Ascending aorta (tissue), 2 donors: Measurements from ENCODE around the gene RAD23B. TPM values are rescaled to one million over a fixed set of nuclear protein-coding genes. Genes with fewer than 3 reads are reported as not detected.

Experiments used
- DNase-seq, 2 donors: peaks; one replicate each; pipeline ENCODE4 v3.0.0-alpha.2; 2019; ENCODE audit warnings: low spot score in 2 of 2
- H3K27ac ChIP-seq, 2 donors: fragments of 200-600 bp; sonication (generic); one replicate each; pipeline ENCODE4 v1.5.1; 2016 to 2017; ENCODE audit warnings: mild to moderate bottlenecking in 1 of 2
- H3K27me3 ChIP-seq: fragments of 200-600 bp; sonication (generic); one replicate; pipeline ENCODE4 v1.5.1; 2017
- H3K36me3 ChIP-seq, 2 donors: fragments of 200-600 bp; sonication (generic); one replicate each; pipeline ENCODE4 v1.5.1; 2016
- H3K4me1 ChIP-seq, 2 donors: fragments of 200-600 bp; sonication (generic); one replicate each; pipeline ENCODE4 v1.5.1; 2016 to 2017; ENCODE audit warnings: mild to moderate bottlenecking in 1 of 2
- H3K4me3 ChIP-seq, 2 donors: fragments of 200-600 bp; sonication (generic); one replicate each; pipeline ENCODE4 v1.5.1; 2016 to 2017; ENCODE audit warnings: mild to moderate bottlenecking in 1 of 2
- H3K9me3 ChIP-seq, 2 donors: fragments of 200-600 bp; sonication (generic); one replicate each; pipeline ENCODE4 v1.5.1; 2016
- intact Hi-C: fragments of 100-400 bp; cut with DNase I; formaldehyde crosslinking; loops from one replicate; pipeline ENCODE4 v1.15.1; 2023
- total RNA-seq: library from RNA; depleted of rRNA; stranded (reverse); fragments of >200 nt; gene quantifications from one replicate; pipeline ENCODE4 v1.1.0, GENCODE V29; 2016
- TF ChIP-seq, protein P1 (sequence below), 3 experiments: fragments of 200-600 bp in 2 of 3; fragments of 450-650 bp in 1 of 3; sonication (generic) in 2 of 3; IDR thresholded peaks; one replicate each; pipeline ENCODE4 v1.5.1; 2016 to 2019; ENCODE audit warnings: antibody characterized with exemption in 3 of 3, mild to moderate bottlenecking in 1 of 3, moderate library complexity in 1 of 3

Gene RAD23B
- total RNA-seq, 1 donor from 2014 or later: 57.7 TPM

DNA sequence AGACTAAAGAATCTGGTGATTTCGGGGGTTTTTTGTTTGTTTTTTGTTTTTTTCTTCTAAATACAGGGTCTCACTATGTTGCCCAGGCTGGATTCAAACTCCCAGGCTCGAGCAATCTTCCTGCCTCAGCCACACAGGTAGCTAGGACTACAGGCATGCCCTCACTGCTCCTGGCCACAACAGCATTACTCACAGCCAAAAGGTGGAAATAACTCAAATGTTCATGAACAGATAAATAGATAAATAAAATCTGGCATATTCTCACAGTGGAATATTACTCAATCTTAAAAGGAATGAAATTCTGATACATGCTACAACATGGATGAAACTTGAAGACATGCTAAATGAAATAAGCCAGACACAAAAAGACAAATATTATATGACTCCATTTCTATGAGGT is 19.8 kb upstream of the RAD23B start:
- TF ChIP-seq, protein P1, sequence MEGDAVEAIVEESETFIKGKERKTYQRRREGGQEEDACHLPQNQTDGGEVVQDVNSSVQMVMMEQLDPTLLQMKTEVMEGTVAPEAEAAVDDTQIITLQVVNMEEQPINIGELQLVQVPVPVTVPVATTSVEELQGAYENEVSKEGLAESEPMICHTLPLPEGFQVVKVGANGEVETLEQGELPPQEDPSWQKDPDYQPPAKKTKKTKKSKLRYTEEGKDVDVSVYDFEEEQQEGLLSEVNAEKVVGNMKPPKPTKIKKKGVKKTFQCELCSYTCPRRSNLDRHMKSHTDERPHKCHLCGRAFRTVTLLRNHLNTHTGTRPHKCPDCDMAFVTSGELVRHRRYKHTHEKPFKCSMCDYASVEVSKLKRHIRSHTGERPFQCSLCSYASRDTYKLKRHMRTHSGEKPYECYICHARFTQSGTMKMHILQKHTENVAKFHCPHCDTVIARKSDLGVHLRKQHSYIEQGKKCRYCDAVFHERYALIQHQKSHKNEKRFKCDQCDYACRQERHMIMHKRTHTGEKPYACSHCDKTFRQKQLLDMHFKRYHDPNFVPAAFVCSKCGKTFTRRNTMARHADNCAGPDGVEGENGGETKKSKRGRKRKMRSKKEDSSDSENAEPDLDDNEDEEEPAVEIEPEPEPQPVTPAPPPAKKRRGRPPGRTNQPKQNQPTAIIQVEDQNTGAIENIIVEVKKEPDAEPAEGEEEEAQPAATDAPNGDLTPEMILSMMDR (IDR thresholded peaks at IDR 0.05): no peak
- H3K4me3 ChIP-seq: no peak overlapping the region
- DNase-seq: no peak

DNA sequence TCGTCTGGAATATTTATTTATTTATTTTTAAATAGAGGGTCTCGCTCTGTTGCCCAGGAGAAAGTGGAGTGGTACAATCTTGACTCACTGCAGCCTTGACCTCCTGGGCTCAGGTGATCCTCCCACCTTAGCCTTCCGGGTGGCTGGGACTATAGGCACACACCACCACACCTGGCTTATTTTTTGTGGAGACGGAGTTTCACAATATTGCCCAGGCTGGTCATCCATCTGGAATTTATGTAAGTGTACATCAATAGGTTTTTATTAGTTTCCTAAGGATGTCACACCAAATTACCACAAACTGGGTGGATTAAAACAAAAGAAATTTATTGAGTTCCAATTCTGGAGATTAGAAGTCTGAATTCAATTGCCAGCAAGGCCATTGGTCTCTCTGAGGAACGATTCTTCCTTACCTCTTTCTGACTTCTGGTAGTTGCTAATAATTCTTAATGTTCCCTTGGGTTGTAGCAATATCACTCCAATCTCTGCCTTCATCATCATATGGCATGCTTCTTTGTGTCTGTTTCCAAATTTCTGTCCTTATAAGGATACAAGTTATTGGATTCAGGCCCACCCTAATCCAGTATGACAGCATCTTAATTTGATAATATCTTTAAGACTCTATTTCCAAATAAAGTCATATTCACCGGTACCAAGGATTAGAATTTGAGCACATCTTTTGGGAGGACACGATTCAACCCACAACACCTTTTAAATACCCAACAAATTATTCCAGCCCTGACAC is 16.3 kb upstream of the RAD23B start:
- intact Hi-C loops: no loop called here
- H3K36me3 ChIP-seq: no peaks in the 10 kb centered on the region
- DNase-seq: no peak

More for the DNA sequence above, 19.8 kb upstream of the RAD23B start:
- no peaks in the 10 kb centered on the region for H3K4me1 ChIP-seq
- H3K27me3 ChIP-seq: no peaks in the 10 kb centered on the region
- intact Hi-C loops: no loop called here
- no peaks in the 10 kb centered on the region for H3K9me3 ChIP-seq
- H3K36me3 ChIP-seq: no peaks in the 10 kb centered on the region
- no peak overlapping the region for H3K27ac ChIP-seq

DNA sequence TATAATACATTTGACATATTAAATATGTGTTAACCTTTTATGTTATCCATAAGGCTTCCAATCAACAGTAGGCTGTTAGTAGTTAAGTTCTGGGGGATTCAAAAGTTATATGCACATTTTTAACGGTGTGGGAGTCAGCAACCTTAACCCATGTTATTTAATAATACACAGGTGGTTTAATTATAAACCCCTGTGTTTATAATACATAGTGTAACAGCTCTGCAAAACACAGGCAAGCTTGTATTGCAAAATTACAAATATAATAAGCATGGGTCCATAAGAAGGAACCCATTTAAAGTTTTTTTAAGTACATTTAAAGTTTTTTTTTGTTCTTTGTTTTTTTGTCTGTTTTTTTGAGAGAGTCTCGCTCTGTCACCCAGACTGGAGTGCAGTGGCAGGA is 14.5 kb upstream of the RAD23B start:
- Histone ChIP-seq H3K27ac (no peak overlapping the region), H3K4me3 (no peak overlapping the region), H3K4me1 (no peaks in the 10 kb centered on the region), H3K27me3 (no peaks in the 10 kb centered on the region), H3K36me3 (no peaks in the 10 kb centered on the region), H3K9me3 (no peaks in the 10 kb centered on the region)
- TF ChIP-seq, protein P1 (IDR thresholded peaks at IDR 0.05): no peak
- intact Hi-C loops: no loop called here
- no peak for DNase-seq

More for the DNA sequence above, 16.3 kb upstream of the RAD23B start:
- Histone ChIP-seq H3K4me1 (no peaks in the 10 kb centered on the region), H3K27me3 (no peaks in the 10 kb centered on the region), H3K9me3 (no peaks in the 10 kb centered on the region), H3K4me3 (no peak overlapping the region), H3K27ac (no peak overlapping the region)
- TF ChIP-seq, protein P1 (IDR thresholded peaks at IDR 0.05): no peak

- intact Hi-C loops: no loop called here
- Histone ChIP-seq H3K4me1 (no peaks in the 10 kb centered on the region), H3K27ac (no peak overlapping the region), H3K36me3 (no peaks in the 10 kb centered on the region), H3K4me3 (no peak overlapping the region), H3K27me3 (no peaks in the 10 kb centered on the region), H3K9me3 (no peaks in the 10 kb centered on the region)
- no peak for DNase-seq
- TF ChIP-seq, protein P1 (IDR thresholded peaks at IDR 0.05): no peak
These were observed 13.8 kb upstream of the RAD23B start for GRCh38 chr9:107269254-107269653.

DNA sequence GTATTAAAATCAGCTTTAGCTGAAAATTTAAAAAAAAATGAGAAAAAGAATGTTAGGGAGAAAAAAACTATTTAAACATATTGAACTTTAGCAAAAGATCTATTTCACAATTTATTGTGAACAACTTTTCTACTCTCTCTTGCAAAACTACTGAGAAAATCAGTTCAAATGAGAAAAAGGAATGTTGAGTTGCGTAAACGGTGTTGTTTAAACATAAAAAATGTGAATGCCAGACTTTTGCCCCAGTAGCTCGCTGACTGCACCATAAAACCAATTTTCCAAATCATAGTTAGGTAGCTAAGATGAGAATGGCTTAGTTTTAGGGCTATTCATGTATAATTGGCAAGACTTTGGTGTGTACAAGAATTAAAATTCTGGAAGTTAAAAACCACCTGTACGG is 13.4 kb upstream of the RAD23B start:
- TF ChIP-seq, protein P1 (IDR thresholded peaks at IDR 0.05): no peak
- no peaks in the 10 kb centered on the region for H3K27me3 ChIP-seq
- intact Hi-C loops: no loop called here
- no peaks in the 10 kb centered on the region for H3K4me1 ChIP-seq
- DNase-seq: no peak
- H3K4me3 ChIP-seq: no peak overlapping the region
- H3K27ac ChIP-seq: no peak overlapping the region
- no peaks in the 10 kb centered on the region for H3K36me3 ChIP-seq
- no peaks in the 10 kb centered on the region for H3K9me3 ChIP-seq
